AG09319 (cell line): ENCODE data around the gene LLGL2.

ENCODE experiments used
- DNase-seq: peaks from one replicate; pipeline ENCODE4 v3.0.0-alpha.2; 2010; ENCODE audit warnings: low read depth; ENCODE audit errors: extremely low read depth
- TF ChIP-seq, protein P1 (sequence below): IDR thresholded peaks from 2 replicates; pipeline ENCODE4 v1.5.1; 2011; ENCODE audit warnings: low read depth, mild to moderate bottlenecking, inconsistent platforms, low read length, moderate library complexity

LLGL2 gene

DNA sequence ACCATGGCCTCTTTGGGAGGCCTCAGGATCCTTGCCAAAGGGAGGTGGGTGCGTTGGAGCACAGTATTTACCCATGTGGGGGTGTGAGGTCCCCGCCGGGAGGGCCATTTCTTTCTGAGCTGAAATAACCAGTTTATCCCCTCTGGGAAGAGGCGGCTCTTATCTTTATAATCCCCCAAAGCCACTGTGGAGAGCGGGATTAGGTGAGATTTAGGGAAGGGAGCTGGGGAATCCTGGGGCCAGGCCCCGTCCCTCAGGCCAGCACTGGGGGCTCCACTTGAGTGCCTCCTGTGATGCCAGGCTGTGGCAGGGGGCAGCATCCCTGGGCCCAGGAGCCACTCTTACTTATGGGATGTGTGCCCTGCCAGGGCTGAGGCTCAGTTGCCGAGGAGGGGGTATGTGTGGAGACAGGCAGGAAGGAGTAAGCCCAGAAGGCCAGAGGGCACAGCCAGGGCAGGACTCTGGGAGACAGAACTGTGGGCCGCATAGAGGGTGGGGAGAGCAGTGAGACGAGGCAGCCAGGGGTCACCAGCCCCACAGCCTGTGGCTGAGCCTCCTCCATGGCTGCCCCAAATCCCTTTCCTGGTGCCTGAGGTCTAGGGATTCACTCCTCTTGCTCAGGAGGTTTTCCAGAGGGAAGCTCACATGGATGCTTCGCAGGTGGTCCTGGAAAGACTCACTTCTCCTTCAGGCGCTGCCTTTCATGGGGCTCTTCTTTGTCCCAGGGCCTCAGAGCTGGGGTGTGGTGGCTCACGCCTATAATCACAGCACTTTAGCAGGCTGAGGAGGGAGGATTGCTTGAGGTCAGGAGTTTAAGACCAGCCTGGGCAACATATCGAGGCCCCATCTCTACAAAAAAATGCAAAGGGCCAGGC is 44.1 kb upstream of the LLGL2 start:
- no peak for DNase-seq
- TF ChIP-seq, protein P1, sequence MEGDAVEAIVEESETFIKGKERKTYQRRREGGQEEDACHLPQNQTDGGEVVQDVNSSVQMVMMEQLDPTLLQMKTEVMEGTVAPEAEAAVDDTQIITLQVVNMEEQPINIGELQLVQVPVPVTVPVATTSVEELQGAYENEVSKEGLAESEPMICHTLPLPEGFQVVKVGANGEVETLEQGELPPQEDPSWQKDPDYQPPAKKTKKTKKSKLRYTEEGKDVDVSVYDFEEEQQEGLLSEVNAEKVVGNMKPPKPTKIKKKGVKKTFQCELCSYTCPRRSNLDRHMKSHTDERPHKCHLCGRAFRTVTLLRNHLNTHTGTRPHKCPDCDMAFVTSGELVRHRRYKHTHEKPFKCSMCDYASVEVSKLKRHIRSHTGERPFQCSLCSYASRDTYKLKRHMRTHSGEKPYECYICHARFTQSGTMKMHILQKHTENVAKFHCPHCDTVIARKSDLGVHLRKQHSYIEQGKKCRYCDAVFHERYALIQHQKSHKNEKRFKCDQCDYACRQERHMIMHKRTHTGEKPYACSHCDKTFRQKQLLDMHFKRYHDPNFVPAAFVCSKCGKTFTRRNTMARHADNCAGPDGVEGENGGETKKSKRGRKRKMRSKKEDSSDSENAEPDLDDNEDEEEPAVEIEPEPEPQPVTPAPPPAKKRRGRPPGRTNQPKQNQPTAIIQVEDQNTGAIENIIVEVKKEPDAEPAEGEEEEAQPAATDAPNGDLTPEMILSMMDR = no peak

DNA sequence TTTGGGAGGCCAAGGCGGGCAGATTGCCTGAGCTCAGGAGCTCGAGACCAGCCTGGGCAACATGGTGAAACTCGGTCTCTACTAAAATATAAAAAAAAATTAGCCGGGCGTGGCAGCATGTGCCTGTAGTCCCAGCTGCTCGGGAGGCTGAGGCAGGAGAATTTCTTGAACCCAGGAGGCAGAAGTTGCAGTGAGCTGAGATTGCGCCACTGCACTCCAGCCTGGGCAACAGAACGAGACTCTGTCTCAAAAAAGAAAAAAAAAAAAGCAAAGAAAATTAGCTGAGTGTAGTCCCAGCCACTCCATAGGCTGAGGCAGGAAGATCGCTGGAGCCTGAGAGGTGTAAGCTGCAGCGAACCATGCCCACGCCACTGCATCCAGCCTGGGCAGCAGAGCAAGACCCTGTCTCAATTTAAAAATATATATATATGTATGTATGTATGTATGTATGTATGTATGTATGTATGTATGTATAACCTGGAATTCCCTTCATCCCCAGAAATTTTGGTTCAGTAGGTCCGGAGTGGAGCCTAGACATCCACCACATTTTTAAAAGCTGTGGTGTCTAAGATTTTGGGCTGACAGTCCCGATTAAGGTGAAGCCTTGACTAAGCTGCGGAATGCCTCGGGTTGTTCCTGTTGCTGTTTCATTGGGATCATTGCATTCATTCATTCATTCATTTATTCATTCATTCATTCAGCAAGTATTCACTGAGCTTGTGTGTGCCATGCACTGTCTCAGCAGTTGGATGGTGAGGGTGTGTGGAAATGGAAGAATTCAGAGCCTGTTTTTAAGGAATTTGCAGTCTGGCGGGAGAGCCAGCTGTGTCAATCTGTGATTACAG is 43.2 kb upstream of the LLGL2 start:
- no peak for DNase-seq
- TF ChIP-seq, protein P1 = no peak

DNA sequence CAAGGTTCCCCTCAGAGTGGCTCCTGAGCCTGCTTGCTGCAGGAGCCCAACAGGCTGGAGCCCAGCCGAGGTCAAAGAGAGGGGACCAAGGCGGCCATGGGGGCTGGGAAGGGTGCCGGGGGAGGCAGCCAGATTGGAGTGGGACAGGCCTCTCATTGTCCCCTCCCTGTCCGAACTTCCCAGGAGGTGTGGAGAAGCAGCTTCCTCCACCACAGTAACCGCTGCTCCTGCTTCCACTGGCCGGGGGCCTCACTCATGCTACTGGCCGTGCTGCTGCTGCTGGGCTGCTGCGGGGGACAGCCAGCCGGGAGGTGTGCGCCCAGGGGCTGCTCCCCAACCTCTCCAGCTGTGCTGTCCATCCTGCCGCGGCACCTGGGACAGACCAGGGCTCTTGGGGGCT is 39.8 kb upstream of the LLGL2 start:
- TF ChIP-seq, protein P1 = no peak
- no peak for DNase-seq

DNA sequence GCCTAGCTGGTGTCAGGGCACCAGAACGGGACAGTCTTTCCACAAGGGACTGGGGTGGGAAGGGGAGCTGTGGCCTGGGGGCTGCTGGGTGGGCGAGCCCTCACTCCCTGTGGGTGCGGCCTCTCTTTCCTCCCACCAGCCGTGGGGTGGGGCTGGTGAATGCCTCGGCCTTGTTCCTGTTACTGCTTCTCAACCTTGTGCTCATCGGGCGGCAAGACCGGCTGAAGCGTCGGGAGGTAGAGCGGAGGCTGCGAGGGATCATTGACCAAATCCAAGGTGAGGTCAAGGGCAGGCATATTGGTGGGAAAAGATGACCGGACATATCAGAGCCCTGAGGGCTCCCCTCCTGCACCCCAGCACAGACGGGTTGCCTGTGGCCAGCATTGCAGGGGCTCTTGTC is 39.3 kb upstream of the LLGL2 start:
- no peak for DNase-seq

DNA sequence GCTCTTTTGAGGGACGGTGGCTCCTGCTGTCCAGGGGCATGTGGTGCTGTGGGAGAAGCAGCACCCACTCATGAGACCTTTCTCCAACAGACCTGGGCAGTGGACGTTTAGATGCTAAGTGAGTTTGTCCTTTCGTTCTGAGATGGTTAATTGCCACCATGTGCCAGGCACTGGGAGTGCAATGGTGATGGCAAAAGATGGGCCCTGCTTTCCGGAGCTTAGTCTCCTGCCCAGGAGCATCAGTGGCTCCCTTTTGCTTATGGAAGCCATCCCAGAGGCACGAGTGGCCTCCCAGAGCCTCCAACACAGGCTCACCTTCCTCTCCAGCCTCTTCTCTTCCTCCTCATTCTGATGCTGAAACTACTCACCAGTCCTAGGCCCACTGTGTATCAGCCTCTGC is 38.5 kb upstream of the LLGL2 start:
- DNase-seq = no peak
- TF ChIP-seq, protein P1 = no peak

More for the DNA sequence above, 39.3 kb upstream of the LLGL2 start:
- TF ChIP-seq, protein P1 = no peak

DNA sequence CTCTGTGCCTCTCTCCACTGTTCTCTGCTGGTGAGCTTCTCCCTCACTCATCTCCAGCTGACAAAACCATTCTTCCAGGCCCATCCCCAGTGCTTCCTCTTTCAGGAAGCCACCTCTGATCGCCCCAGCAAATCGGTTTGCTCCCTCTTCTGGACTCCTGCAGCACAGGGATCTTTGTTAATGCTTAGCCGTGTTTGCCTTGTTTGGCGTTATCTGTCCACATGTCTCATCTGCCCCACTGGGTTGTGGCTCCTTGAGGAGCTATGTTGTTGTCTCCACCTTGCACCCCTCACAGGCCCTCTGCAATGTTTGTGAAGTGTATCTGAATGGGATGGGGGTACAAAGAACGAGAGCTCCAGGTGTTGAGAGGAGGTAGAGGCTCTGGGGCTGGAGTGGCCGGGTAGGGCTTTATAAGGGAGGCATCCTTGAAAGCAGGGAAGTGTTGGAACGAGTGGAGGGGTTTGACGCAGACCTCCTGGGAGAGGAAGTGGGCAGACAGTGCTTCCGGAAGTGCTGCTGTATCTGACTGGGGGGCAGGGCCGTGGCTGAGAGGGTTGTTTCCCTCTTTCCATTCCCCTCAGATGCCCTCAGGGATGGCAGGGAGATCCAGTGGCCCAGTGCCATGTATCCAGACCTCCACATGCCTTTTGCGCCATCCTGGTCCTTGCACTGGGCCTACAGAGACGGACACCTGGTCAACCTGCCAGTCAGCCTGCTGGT is 38.0 kb upstream of the LLGL2 start:
- TF ChIP-seq, protein P1 = no peak
- DNase-seq = no peak
